Measurements from ENCODE around the gene UGGT2.

DNA sequence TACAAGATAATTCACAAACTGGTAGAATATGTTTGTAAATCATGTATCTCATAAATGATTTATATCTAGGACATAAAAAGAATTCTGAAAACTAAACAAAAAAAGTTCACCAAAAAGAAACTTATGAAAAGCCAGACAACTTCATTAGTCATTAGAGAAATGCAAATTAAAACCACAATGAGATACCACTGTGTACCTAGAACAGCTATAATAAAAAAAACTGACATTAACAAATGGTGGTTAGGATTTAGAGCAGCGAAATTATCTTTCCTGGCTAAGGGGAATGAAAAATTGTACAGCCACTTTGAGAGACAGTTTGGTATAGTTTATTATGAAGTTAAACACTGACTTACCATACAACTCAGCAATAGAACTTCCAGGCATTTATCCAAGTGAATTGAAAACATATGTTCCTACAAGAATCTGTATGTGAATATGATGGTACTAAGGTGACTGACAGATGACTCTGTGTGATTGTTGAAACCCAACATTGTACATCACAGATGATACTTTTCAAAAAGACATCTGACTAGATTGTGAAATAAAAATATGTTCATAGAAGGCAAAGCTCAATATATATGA is 41.8 kb downstream of the UGGT2 start:
- TF ChIP-seq POLR2A (IDR thresholded peaks at IDR 0.05) (no peak), POLR2AphosphoS5 (IDR thresholded peaks at IDR 0.05) (no peak)

Data from prostate gland (tissue), 1 donor.